COLO668 (cell line): ENCODE results near the gene ZNF496.
"Not testable (repeated sequence)": the region's sequence is repeated elsewhere in the genome, so short reads cannot be mapped to it uniquely, and the experiment has no call there.

Experiments
- DNase-seq: peaks from one replicate; lab custom pipeline; 2025; ENCODE audit not compliant: unreplicated experiment; lab: John Stamatoyannopoulos, UW

The ZNF496 gene

GRCh38 chr1:247295274-247295684 lies 36.4 kb downstream of the ZNF496 start:
- DNase-seq, result no peak

DNA sequence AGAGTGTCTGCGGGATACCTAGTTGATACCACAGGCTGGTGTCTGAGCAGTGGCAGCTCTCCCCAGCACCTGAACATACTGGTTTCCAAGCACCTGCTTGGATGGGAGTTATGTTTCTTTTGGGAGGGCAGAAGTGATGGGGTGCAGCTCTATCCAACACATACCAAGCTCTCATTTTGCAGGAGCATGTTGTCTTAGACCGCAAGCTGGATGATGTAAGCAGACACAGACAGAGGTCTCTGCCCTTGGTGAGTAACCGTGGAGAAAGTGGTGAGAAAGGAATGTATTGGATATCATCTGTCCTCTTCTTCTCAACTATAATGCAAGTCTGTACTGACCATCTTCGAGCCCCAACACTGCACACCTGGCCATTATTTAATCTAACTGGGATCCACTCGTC lies 37.4 kb downstream of the ZNF496 start:
- no peak for DNase-seq

GRCh38 chr1:247293047-247293446 lies 38.6 kb downstream of the ZNF496 start:
- DNase-seq, result no peak

DNA sequence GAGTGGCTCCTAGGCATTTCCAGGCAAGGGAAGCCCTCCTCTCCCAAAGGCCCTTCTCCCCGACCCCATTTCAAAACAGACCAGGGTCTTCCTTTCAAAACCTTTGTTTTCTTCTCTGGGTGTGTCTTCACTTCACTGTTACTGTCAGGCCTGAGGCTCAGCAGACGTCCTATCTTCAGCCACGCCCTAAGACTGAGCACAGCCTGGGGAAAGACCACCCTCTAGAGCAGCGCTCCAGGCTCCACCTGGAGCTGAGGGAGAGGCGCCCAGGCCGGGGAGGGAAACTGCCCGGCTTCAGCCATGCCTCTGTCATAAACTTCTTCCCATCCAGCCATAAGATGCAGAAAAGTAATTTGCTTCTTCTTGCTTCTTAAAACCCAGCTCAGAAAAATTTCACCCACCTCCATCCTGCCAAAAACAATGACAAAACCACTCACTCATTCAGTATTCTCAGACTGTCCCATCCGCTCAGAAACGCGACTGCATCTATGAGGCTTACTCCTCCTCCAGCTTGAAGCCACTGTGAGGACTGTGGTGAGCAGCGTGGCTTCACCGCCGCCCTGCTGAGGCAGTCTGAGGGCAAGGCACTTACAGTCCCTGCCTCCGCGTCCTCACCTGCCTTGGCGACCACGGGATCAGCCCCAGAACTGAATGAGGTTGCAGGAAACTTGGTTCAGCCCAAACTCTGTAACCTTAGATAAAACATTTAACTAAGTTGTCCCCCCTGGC lies 39.7 kb downstream of the ZNF496 start:
- DNase-seq, result no peak

- no peak for DNase-seq
These were observed 40.5 kb downstream of the ZNF496 start for GRCh38 chr1:247291161-247291560.

- DNase-seq, result no peak
These were observed 41.1 kb downstream of the ZNF496 start for GRCh38 chr1:247290576-247290975.

GRCh38 chr1:247289274-247289892 lies 42.3 kb downstream of the ZNF496 start:
- not testable (repeated sequence) for DNase-seq

DNA sequence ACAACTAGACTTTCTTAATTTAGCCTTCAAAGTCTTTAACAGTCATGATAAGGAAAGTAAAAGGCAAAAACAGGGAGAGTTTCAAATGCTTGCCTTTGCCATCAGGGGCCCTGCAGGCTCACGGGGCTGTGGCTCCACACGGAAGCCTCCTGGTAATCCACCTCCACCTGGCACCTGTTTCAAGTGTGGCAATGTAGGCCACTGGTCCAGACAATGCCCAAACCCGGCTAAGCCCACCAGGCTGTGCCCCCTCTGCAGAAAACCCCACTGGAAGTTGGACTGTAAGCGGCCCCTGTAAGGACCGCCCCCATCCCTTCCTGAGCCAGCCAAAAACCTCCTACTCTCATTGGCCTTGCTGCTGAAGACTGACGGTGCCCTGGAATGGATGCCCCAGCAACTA lies 43.3 kb downstream of the ZNF496 start:
- no peak for DNase-seq

GRCh38 chr1:247287460-247287859 lies 44.2 kb downstream of the ZNF496 start:
- DNase-seq, result no peak

- DNase-seq, result no peak
These were observed 45.5 kb downstream of the ZNF496 start for GRCh38 chr1:247286134-247286670.

- DNase-seq, result no peak
These were observed 50.6 kb downstream of the ZNF496 start for GRCh38 chr1:247281001-247281574.

DNA sequence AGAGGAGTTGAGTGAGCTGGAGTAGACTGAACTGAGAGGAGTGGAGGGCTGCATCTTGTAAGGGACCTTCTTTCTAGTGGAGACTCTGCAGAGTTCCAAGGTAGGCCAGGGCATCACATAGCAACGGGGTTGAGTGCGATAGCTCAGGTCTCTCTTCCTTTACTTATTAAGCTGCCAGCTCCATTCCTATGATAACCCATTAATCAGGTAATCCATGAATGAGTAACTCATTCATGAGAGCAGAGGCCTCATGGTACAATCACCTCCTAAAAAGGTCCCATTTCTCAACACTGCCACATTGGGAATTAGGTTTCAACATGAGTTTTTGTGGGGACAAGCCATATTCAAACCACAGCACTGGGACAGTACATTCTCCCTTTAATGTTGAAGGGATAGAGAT lies 54.5 kb downstream of the ZNF496 start:
- DNase-seq, result no peak

DNA sequence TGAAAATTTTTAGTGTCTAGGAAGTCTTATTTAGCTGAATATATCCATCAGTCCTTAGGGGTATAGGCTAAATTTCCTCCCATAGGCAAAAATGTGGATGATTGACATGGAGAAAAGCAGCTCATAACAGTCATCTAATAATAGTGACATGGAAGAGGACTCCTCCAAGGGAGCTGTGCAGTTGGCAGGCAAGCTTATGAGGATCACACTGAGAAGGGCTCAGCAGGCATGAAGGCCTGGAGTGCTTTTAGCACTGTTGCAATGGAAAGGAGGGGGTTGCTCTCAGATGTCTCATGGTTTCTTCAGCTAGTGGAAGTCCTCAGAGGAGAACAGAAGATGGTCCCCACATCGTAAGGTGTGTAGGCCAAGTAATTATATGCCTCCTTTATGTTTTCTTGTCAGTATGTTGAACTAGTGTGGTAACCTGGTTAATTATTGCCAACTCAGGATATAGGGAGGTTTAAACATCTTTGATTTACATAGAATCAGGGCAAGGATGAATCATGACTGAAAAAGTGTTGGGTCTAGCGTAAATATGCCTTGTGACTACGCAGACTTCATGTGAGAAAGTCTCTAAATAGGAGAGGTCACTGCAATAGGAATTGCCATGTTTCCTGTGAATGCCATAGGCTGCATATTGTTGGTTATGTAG lies 56.9 kb downstream of the ZNF496 start:
- no peak for DNase-seq

- no peak for DNase-seq
These were observed 58.7 kb downstream of the ZNF496 start for GRCh38 chr1:247273013-247273412.

- DNase-seq, result no peak
These were observed 61.7 kb downstream of the ZNF496 start for GRCh38 chr1:247270003-247270402.

DNA sequence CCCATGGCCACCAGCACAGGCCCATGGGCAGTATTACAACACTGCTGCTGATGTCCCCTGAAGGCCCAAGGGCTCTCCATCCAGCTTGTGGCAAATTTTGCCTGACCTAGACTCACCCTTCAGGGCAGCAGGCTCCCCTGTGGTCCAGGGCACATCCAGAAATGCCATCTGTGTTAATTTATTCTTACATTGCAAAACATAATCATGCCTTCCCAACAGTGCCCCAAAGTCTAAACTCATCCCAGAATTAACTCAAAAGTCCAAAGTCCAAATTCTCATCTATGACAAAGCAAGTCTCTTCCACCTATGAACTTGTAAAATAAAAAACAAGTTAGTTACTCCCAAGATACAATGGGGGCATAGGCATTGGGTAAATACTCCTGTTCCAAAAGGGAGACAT lies 62.5 kb downstream of the ZNF496 start:
- DNase-seq, result no peak

DNA sequence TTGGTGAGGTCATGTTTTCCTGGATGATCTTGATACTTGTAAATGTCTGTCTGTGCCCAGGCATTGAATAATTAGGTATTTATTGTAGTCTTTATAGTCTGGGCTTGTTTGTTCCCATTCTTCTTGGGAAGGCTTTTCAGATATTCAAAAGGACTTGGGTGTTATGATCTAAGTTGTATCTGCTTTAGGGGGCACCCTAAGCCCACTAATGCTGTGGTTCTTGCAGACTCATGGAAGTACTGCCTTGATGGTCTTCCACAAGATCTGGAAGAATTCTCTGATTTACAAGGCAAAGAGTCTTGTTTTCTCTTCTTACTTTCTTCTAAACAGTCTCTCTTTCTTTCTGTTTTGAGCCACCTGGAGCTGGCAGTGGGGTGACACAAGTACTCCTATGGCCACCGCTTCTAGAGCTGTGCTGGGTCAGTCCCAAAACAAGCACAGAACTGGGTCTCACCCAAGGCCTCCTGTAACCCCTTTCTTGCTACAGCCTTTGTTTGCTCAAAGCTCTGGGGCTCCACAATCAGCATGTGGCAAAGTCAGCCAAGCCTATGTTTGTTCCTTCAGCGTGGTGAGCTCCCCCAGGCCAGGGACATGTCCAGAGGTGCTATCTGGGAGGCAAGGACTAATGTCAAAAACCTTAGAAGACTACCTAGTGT lies 63.1 kb downstream of the ZNF496 start:
- no peak for DNase-seq

GRCh38 chr1:247266053-247266452 lies 65.6 kb downstream of the ZNF496 start:
- no peak for DNase-seq

DNA sequence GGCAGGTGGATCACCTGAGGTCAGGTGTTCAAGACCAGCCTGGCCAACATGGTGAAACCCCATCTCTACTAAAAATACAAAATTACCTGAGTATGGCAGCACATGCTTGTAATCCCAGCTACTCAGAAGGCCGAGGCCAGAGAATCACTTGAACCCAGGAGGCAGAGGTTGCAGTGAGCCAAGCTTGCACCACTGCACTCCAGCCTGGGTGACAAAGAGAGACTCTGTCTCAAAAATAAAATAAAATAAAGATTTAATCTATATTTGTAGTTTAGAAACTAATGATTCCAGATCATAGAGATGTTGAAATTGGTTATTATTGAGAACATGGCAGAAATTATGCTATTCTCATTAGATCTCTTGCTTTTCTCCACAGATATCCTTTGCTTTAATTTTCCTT lies 75.9 kb downstream of the ZNF496 start, which contains the start of gene VN1R5:
TSS of gene VN1R5 (plus strand) at position 301 of the 400 bp plus-strand sequence.
- not testable (repeated sequence) for DNase-seq

GRCh38 chr1:247247568-247247967 lies 84.1 kb downstream of the ZNF496 start:
- DNase-seq, result no peak
